GM12873 (cell line): ENCODE measurements around the gene GRIA2.
A peak's percentile ranks its signal among the peaks of the same experiment; 100 is the strongest.

Source experiments
- CTCF ChIP-seq: IDR thresholded peaks from 2 replicates; pipeline ENCODE4 v1.5.1; 2012; ENCODE audit warnings: low read depth, mild to moderate bottlenecking, moderate library complexity, low read length, control low read depth; ENCODE audit not compliant: insufficient read depth; ENCODE audit errors: missing control alignments

GRIA2 gene

GRCh38 chr4:157217708-157218107, 2.8 kb upstream of the GRIA2 start:
- peak; percentile 26 for TF ChIP-seq CTCF

GRCh38 chr4:157219711-157220370, 687 bp upstream of the GRIA2 start:
- no peak for TF ChIP-seq CTCF

GRCh38 chr4:157221426-157221894, 932 bp downstream of the GRIA2 start:
- TF ChIP-seq CTCF = no peak

- TF ChIP-seq CTCF = no peak
Observed at GRCh38 chr4:157221895-157222770, 1.6 kb downstream of the GRIA2 start.

- no peak for TF ChIP-seq CTCF
Observed at GRCh38 chr4:157222771-157223160, 2.2 kb downstream of the GRIA2 start.

GRCh38 chr4:157223456-157223855, 2.9 kb downstream of the GRIA2 start:
- TF ChIP-seq CTCF = no peak

GRCh38 chr4:157225096-157225495, 4.6 kb downstream of the GRIA2 start:
- TF ChIP-seq CTCF = no peak
